HG03039 (cell line): ENCODE measurements around the gene PTPN13.

Experiments used
- ATAC-seq: cut with Tn5 transposase; IDR thresholded peaks from one replicate; pipeline ENCODE4 v1.9.1; 2021; ENCODE audit warnings: mild to moderate bottlenecking, moderate library complexity; ENCODE audit not compliant: unreplicated experiment

PTPN13 gene

GRCh38 chr4:86809809-86810208 is 215.7 kb downstream of the PTPN13 start:
- no peak for ATAC-seq

- no peak for ATAC-seq
Observed at GRCh38 chr4:86810847-86811246, 216.7 kb downstream of the PTPN13 start.

- no peak for ATAC-seq
Observed at GRCh38 chr4:86815653-86816052, 221.5 kb downstream of the PTPN13 start.

- no peak for ATAC-seq
Observed at GRCh38 chr4:86816501-86817273, 222.6 kb downstream of the PTPN13 start.

GRCh38 chr4:86818211-86818610 is 224.1 kb downstream of the PTPN13 start:
- ATAC-seq, result no peak

GRCh38 chr4:86818841-86819240 is 224.7 kb downstream of the PTPN13 start:
- no peak for ATAC-seq

- no peak for ATAC-seq
Observed at GRCh38 chr4:86819561-86819960, 225.4 kb downstream of the PTPN13 start.

GRCh38 chr4:86821151-86821550 is 227.0 kb downstream of the PTPN13 start:
- no peak for ATAC-seq

- no peak for ATAC-seq
Observed at GRCh38 chr4:86822136-86822535, 228.0 kb downstream of the PTPN13 start.

- no peak for ATAC-seq
Observed at GRCh38 chr4:86825511-86825910, 231.4 kb downstream of the PTPN13 start.

- no peak for ATAC-seq
Observed at GRCh38 chr4:86831262-86832130, 237.4 kb downstream of the PTPN13 start.

GRCh38 chr4:86833615-86834014 is 239.5 kb downstream of the PTPN13 start:
- no peak for ATAC-seq

- no peak for ATAC-seq
Observed at GRCh38 chr4:86834901-86835300, 240.8 kb downstream of the PTPN13 start.

GRCh38 chr4:86835677-86836076 is 241.6 kb downstream of the PTPN13 start:
- no peak for ATAC-seq

- no peak for ATAC-seq
Observed at GRCh38 chr4:86837691-86838503, 243.8 kb downstream of the PTPN13 start.

GRCh38 chr4:86840858-86841257 is 246.7 kb downstream of the PTPN13 start:
- ATAC-seq, result no peak

GRCh38 chr4:86841309-86841708 is 247.2 kb downstream of the PTPN13 start:
- no peak for ATAC-seq

- no peak for ATAC-seq
Observed at GRCh38 chr4:86845593-86845992, 251.5 kb downstream of the PTPN13 start.

GRCh38 chr4:86846921-86847320 is 252.8 kb downstream of the PTPN13 start:
- no peak for ATAC-seq

GRCh38 chr4:86847571-86847970 is 253.5 kb downstream of the PTPN13 start:
- ATAC-seq, result no peak

- ATAC-seq, result no peak
Observed at GRCh38 chr4:86848136-86848535, 254.0 kb downstream of the PTPN13 start.
